Measurements from ENCODE around the gene DZIP1. TPM values are rescaled to one million over a fixed set of nuclear protein-coding genes. Genes with fewer than 3 reads are reported as not detected.
A peak's percentile ranks its signal among the peaks of the same experiment; 100 is the strongest.
"Not testable (repeated sequence)": the region's sequence is repeated elsewhere in the genome, so short reads cannot be mapped to it uniquely, and the experiment has no call there.

DZIP1 gene
- polyA plus RNA-seq, 4 donors, result 1.4 to 7.5 (median 3.2) TPM; not detected in 1

GRCh38 chr13:95676762-95677563 is 32.5 kb upstream of the DZIP1 start, which contains the start of gene DNAJC3:
Gene DNAJC3 (plus strand): TSS chr13:95677139. CDS start chr13:95677256, 117 bp downstream.
- WGBS, 3 donors, result 0 to 1% (median 0%) methylated on average over 77 to 90 of the region's 90 CpGs
- Histone ChIP-seq H3K27ac (ENCODE audit: low read depth in 1 of 3, low read length in 2 of 3) (peak within 1 kb of the TSS; percentile 92 to 98 (median 97)), H3K4me3 (ENCODE audit: low read depth in 1 of 3, low read length in 3 of 3) (peak within 1 kb of the TSS; percentile 81 to 98 (median 84)), H3K9me3 (ENCODE audit: control insufficient read depth in 2 of 2, insufficient read depth in 1 of 2, low read depth in 1 of 2, low read length in 1 of 2) (peaks cover 0 to 5% of the 10 kb centered on the region in 2 donors), H3K4me1 (ENCODE audit: control insufficient read depth in 3 of 3, insufficient read depth in 2 of 3, low read depth in 1 of 3, low read length in 2 of 3) (peaks cover 0 to 9% (median 5%) of the 10 kb centered on the region in 3 donors), H3K36me3 (ENCODE audit: control insufficient read depth in 3 of 3, insufficient read depth in 2 of 3, low read depth in 1 of 3, low read length in 3 of 3) (peaks cover 0 to 2% (median 0%) of the 10 kb centered on the region in 3 donors), H3K27me3 (ENCODE audit: control insufficient read depth in 3 of 3, insufficient read depth in 3 of 3, low read length in 3 of 3) (no peaks in the 10 kb centered on the region)
- FAIRE-seq (peak; percentile 10), DNase-seq (peak; percentile 98 to 99)

GRCh38 chr13:95676105-95676761 is 31.7 kb upstream of the DZIP1 start:
- no peaks in the 10 kb centered on the region for H3K27me3 ChIP-seq (ENCODE audit: control insufficient read depth in 3 of 3, insufficient read depth in 3 of 3, low read length in 3 of 3)
- 0 to 1% (median 1%) methylated on average over 32 of the region's 32 CpGs for WGBS, 3 donors
- H3K9me3 ChIP-seq (ENCODE audit: control insufficient read depth in 2 of 2, insufficient read depth in 1 of 2, low read depth in 1 of 2, low read length in 1 of 2), result peaks cover 0 to 12% of the 10 kb centered on the region in 2 donors
- H3K4me1 ChIP-seq (ENCODE audit: control insufficient read depth in 3 of 3, insufficient read depth in 2 of 3, low read depth in 1 of 3, low read length in 2 of 3), result peaks cover 0 to 9% (median 5%) of the 10 kb centered on the region in 3 donors
- DNase-seq (peak; percentile 65 to 84), FAIRE-seq (no peak)
- peaks cover 0 to 2% (median 0%) of the 10 kb centered on the region in 3 donors for H3K36me3 ChIP-seq (ENCODE audit: control insufficient read depth in 3 of 3, insufficient read depth in 2 of 3, low read depth in 1 of 3, low read length in 3 of 3)
- peak overlapping the region; percentile 60 to 81 (median 63) for H3K4me3 ChIP-seq (ENCODE audit: low read depth in 1 of 3, low read length in 3 of 3)
- peak overlapping the region; percentile 79 to 98 (median 91) for H3K27ac ChIP-seq (ENCODE audit: low read depth in 1 of 3, low read length in 2 of 3)

GRCh38 chr13:95671597-95671996 is 27.1 kb upstream of the DZIP1 start:
- 97 to 98% (median 97%) methylated on average over 5 of the region's 5 CpGs for WGBS, 3 donors

GRCh38 chr13:95667235-95667634 is 22.7 kb upstream of the DZIP1 start:
- H3K36me3 ChIP-seq (ENCODE audit: control insufficient read depth in 3 of 3, insufficient read depth in 2 of 3, low read depth in 1 of 3, low read length in 3 of 3); DNase-seq; H3K27me3 ChIP-seq (ENCODE audit: control insufficient read depth in 3 of 3, insufficient read depth in 3 of 3, low read length in 3 of 3); H3K27ac ChIP-seq (ENCODE audit: low read depth in 1 of 3, low read length in 2 of 3); FAIRE-seq; H3K4me1 ChIP-seq (ENCODE audit: control insufficient read depth in 3 of 3, insufficient read depth in 2 of 3, low read depth in 1 of 3, low read length in 2 of 3); H3K4me3 ChIP-seq (ENCODE audit: low read depth in 1 of 3, low read length in 3 of 3): not testable (repeated sequence)
- H3K9me3 ChIP-seq (ENCODE audit: control insufficient read depth in 2 of 2, insufficient read depth in 1 of 2, low read depth in 1 of 2, low read length in 1 of 2), result peaks cover 2 to 29% of the 10 kb centered on the region in 2 donors

More at GRCh38 chr13:95671597-95671996, 27.1 kb upstream of the DZIP1 start:
- no peak overlapping the region for H3K27ac ChIP-seq (ENCODE audit: low read depth in 1 of 3, low read length in 2 of 3)
- peaks cover 0 to 2% (median 2%) of the 10 kb centered on the region in 3 donors for H3K36me3 ChIP-seq (ENCODE audit: control insufficient read depth in 3 of 3, insufficient read depth in 2 of 3, low read depth in 1 of 3, low read length in 3 of 3)
- no peaks in the 10 kb centered on the region for H3K27me3 ChIP-seq (ENCODE audit: control insufficient read depth in 3 of 3, insufficient read depth in 3 of 3, low read length in 3 of 3)
- H3K4me3 ChIP-seq (ENCODE audit: low read depth in 1 of 3, low read length in 3 of 3), result no peak overlapping the region
- peaks cover 2 to 32% of the 10 kb centered on the region in 2 donors for H3K9me3 ChIP-seq (ENCODE audit: control insufficient read depth in 2 of 2, insufficient read depth in 1 of 2, low read depth in 1 of 2, low read length in 1 of 2)
- DNase-seq (no peak), FAIRE-seq (no peak)
- peaks cover 0 to 3% (median 0%) of the 10 kb centered on the region in 3 donors for H3K4me1 ChIP-seq (ENCODE audit: control insufficient read depth in 3 of 3, insufficient read depth in 2 of 3, low read depth in 1 of 3, low read length in 2 of 3)

- Histone ChIP-seq H3K27ac (ENCODE audit: low read depth in 1 of 3, low read length in 2 of 3) (no peak overlapping the region), H3K36me3 (ENCODE audit: control insufficient read depth in 3 of 3, insufficient read depth in 2 of 3, low read depth in 1 of 3, low read length in 3 of 3) (no peaks in the 10 kb centered on the region), H3K9me3 (ENCODE audit: control insufficient read depth in 2 of 2, insufficient read depth in 1 of 2, low read depth in 1 of 2, low read length in 1 of 2) (peaks cover 0 to 3% of the 10 kb centered on the region in 2 donors), H3K4me1 (ENCODE audit: control insufficient read depth in 3 of 3, insufficient read depth in 2 of 3, low read depth in 1 of 3, low read length in 2 of 3) (peaks cover 0 to 3% (median 0%) of the 10 kb centered on the region in 3 donors), H3K4me3 (ENCODE audit: low read depth in 1 of 3, low read length in 3 of 3) (no peak overlapping the region), H3K27me3 (ENCODE audit: control insufficient read depth in 3 of 3, insufficient read depth in 3 of 3, low read length in 3 of 3) (no peaks in the 10 kb centered on the region)
- FAIRE-seq (peak; percentile 73), DNase-seq (peak; percentile 40 to 50)
Measured at GRCh38 chr13:95660981-95661581, 16.6 kb upstream of the DZIP1 start.

- Histone ChIP-seq H3K27ac (ENCODE audit: low read depth in 1 of 3, low read length in 2 of 3) (no peak overlapping the region), H3K9me3 (ENCODE audit: control insufficient read depth in 2 of 2, insufficient read depth in 1 of 2, low read depth in 1 of 2, low read length in 1 of 2) (peaks cover 0 to 6% of the 10 kb centered on the region in 2 donors), H3K36me3 (ENCODE audit: control insufficient read depth in 3 of 3, insufficient read depth in 2 of 3, low read depth in 1 of 3, low read length in 3 of 3) (no peaks in the 10 kb centered on the region), H3K4me3 (ENCODE audit: low read depth in 1 of 3, low read length in 3 of 3) (no peak overlapping the region), H3K27me3 (ENCODE audit: control insufficient read depth in 3 of 3, insufficient read depth in 3 of 3, low read length in 3 of 3) (peaks cover 0 to 3% (median 0%) of the 10 kb centered on the region in 3 donors), H3K4me1 (ENCODE audit: control insufficient read depth in 3 of 3, insufficient read depth in 2 of 3, low read depth in 1 of 3, low read length in 2 of 3) (peaks cover 0 to 8% (median 0%) of the 10 kb centered on the region in 3 donors)
- DNase-seq (no peak), FAIRE-seq (no peak)
Measured at GRCh38 chr13:95659500-95659899, 15.0 kb upstream of the DZIP1 start.

GRCh38 chr13:95656386-95657015 is 12.0 kb upstream of the DZIP1 start:
- no peak overlapping the region for H3K4me3 ChIP-seq (ENCODE audit: low read depth in 1 of 3, low read length in 3 of 3)
- H3K27me3 ChIP-seq (ENCODE audit: control insufficient read depth in 3 of 3, insufficient read depth in 3 of 3, low read length in 3 of 3), result peaks cover 0 to 3% (median 0%) of the 10 kb centered on the region in 3 donors
- peaks cover 0 to 8% (median 0%) of the 10 kb centered on the region in 3 donors for H3K4me1 ChIP-seq (ENCODE audit: control insufficient read depth in 3 of 3, insufficient read depth in 2 of 3, low read depth in 1 of 3, low read length in 2 of 3)
- peak overlapping the region in 1 of 3 donors; percentile 21 for H3K27ac ChIP-seq (ENCODE audit: low read depth in 1 of 3, low read length in 2 of 3)
- 35 to 59% (median 58%) methylated on average over 3 of the region's 3 CpGs for WGBS, 3 donors
- no peaks in the 10 kb centered on the region for H3K36me3 ChIP-seq (ENCODE audit: control insufficient read depth in 3 of 3, insufficient read depth in 2 of 3, low read depth in 1 of 3, low read length in 3 of 3)
- no peak for FAIRE-seq
- DNase-seq, result peak in 1 of 2 donors; percentile 65
- H3K9me3 ChIP-seq (ENCODE audit: control insufficient read depth in 2 of 2, insufficient read depth in 1 of 2, low read depth in 1 of 2, low read length in 1 of 2), result peaks cover 0 to 3% of the 10 kb centered on the region in 2 donors

- Histone ChIP-seq H3K36me3 (ENCODE audit: control insufficient read depth in 3 of 3, insufficient read depth in 2 of 3, low read depth in 1 of 3, low read length in 3 of 3) (no peaks in the 10 kb centered on the region), H3K27ac (ENCODE audit: low read depth in 1 of 3, low read length in 2 of 3) (no peak overlapping the region), H3K4me1 (ENCODE audit: control insufficient read depth in 3 of 3, insufficient read depth in 2 of 3, low read depth in 1 of 3, low read length in 2 of 3) (peaks cover 0 to 8% (median 0%) of the 10 kb centered on the region in 3 donors), H3K4me3 (ENCODE audit: low read depth in 1 of 3, low read length in 3 of 3) (no peak overlapping the region), H3K27me3 (ENCODE audit: control insufficient read depth in 3 of 3, insufficient read depth in 3 of 3, low read length in 3 of 3) (peaks cover 0 to 3% (median 0%) of the 10 kb centered on the region in 3 donors), H3K9me3 (ENCODE audit: control insufficient read depth in 2 of 2, insufficient read depth in 1 of 2, low read depth in 1 of 2, low read length in 1 of 2) (peaks cover 0 to 3% of the 10 kb centered on the region in 2 donors)
- 59 to 77% (median 60%) methylated on average over 3 of the region's 3 CpGs for WGBS, 3 donors
- DNase-seq (no peak), FAIRE-seq (no peak)
Measured at GRCh38 chr13:95652821-95653220, 8.3 kb upstream of the DZIP1 start.
